Common myeloid progenitor, CD34-positive (primary cell): ENCODE results near the gene VWCE.

Experiments
- CTCF ChIA-PET: fragments of 350-600 bp; sonication (Branson Sonifier 250); formaldehyde crosslinking; loops from one replicate; lab custom pipeline; 2021; ENCODE audit warnings: antibody characterized with exemption; lab: Charles Lee
- POLR2A ChIA-PET: fragments of 350-600 bp; sonication (Branson Sonifier 250); formaldehyde crosslinking; loops from one replicate; lab custom pipeline; 2021; ENCODE audit warnings: antibody characterized with exemption; lab: Charles Lee
- DNase-seq, 3 donors: peaks; one replicate each; pipeline versions ENCODE4 v3.0.0 to v3.0.0-alpha.2; 2013
- H3K27ac ChIP-seq, 2 experiments: 1 replicate in 1 of 2; 2 replicates in 1 of 2; pipeline ENCODE4 v1.7.0; 2013; ENCODE audit warnings: inconsistent platforms in 2 of 2, low read length in 2 of 2, mild to moderate bottlenecking in 2 of 2, low read depth in 1 of 2, moderate library complexity in 1 of 2; ENCODE audit not compliant: severe bottlenecking in 2 of 2, insufficient read depth in 1 of 2, poor library complexity in 1 of 2
- H3K27me3 ChIP-seq, 5 experiments: replicated peaks in 2 of 5; 1 replicate in 3 of 5; 2 replicates in 2 of 5; pipeline versions ENCODE4 v1.6.1 to v1.7.0; 2013; ENCODE audit warnings: low read length in 4 of 5, mild to moderate bottlenecking in 2 of 5, moderate library complexity in 2 of 5, inconsistent platforms in 1 of 5; ENCODE audit not compliant: insufficient read depth in 5 of 5, control insufficient read depth in 4 of 5
- H3K36me3 ChIP-seq, 4 experiments: 1 replicate in 2 of 4; 2 replicates in 2 of 4; pipeline versions ENCODE4 v1.6.1 to v1.7.0; 2013; ENCODE audit warnings: low read length in 3 of 4, control low read depth in 1 of 4, mild to moderate bottlenecking in 1 of 4; ENCODE audit not compliant: control insufficient read depth in 4 of 4, insufficient read depth in 4 of 4
- H3K4me1 ChIP-seq, 4 experiments: 1 replicate in 3 of 4; 2 replicates in 1 of 4; pipeline versions ENCODE4 v1.6.1 to v1.7.1; 2013; ENCODE audit warnings: low read length in 3 of 4, mild to moderate bottlenecking in 3 of 4, control low read depth in 1 of 4, inconsistent platforms in 1 of 4, moderate library complexity in 1 of 4; ENCODE audit not compliant: control insufficient read depth in 4 of 4, insufficient read depth in 4 of 4; ENCODE audit errors: control extremely low read depth in 1 of 4
- H3K4me3 ChIP-seq, 7 experiments: 1 replicate in 4 of 7; 2 replicates in 3 of 7; pipeline versions ENCODE4 v1.5.1 to v1.7.0; 2013; ENCODE audit warnings: mild to moderate bottlenecking in 7 of 7, low read length in 6 of 7, moderate library complexity in 6 of 7, inconsistent platforms in 2 of 7, low read depth in 2 of 7, control low read depth in 1 of 7; ENCODE audit not compliant: insufficient read depth in 4 of 7, control insufficient read depth in 1 of 7; ENCODE audit errors: extremely low read depth in 1 of 7
- H3K9me3 ChIP-seq, 5 experiments: 1 replicate in 4 of 5; 2 replicates in 1 of 5; pipeline versions ENCODE4 v1.6.1 to v1.7.1; 2013; ENCODE audit warnings: low read length in 4 of 5, mild to moderate bottlenecking in 2 of 5, inconsistent platforms in 1 of 5, low read depth in 1 of 5, moderate library complexity in 1 of 5; ENCODE audit not compliant: control insufficient read depth in 4 of 5, insufficient read depth in 2 of 5; ENCODE audit errors: control extremely low read depth in 1 of 5
- WGBS: methylation state at CpG from one replicate; pipeline ENCODE4 v1.1.5; 2013; ENCODE audit not compliant: insufficient coverage; 5-methylcytosine and 5-hydroxymethylcytosine counted together

The VWCE gene

DNA sequence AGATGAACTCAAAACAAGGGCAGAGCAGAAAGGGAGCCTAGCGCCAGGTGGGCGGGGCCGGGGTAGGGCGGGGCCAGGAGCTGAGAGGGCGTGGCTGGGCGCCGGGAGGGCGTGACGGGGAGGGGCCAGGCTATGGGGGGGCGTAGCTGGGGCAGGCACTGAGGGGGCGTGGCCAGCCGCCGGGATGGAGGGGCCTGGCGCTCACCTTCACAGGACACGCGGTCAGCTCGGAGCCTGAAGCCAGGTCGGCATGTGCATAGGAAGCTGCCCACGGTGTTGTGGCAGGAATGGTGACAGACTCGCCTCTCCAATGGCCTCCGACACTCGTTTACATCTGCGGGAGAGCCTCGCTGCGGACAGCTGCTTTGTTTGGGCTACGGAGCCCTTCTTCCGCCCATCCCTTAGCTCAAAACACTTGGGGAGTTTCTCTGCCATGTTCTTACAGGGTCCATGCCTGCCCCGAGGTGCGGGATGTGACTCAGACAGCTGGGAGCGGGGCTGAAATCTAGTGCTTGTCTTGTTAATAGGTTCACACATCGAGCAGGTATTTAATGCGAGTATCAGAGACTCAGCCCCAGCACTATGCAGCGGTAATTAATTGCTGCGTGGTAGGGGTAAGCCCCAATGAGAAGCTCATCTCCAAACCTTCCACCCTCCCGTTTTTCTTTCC is 13.4 kb downstream of the VWCE start:
- POLR2A ChIA-PET, result interaction anchor here (0.8 kb wide), 1 partner anchor 12 kb away, joined by 3 read pairs; no protein-coding TSS in a partner anchor
- Histone ChIP-seq H3K27me3 (no peaks in the 10 kb centered on the region), H3K9me3 (no peaks in the 10 kb centered on the region), H3K27ac (no peak overlapping the region), H3K36me3 (peaks cover 0 to 50% (median 27%) of the 10 kb centered on the region in 4 experiments), H3K4me3 (no peak overlapping the region), H3K4me1 (no peaks in the 10 kb centered on the region)
- CTCF ChIA-PET, result interaction anchor here (1.2 kb wide), 1 partner anchor 104 kb away, joined by 4 read pairs; no protein-coding TSS in a partner anchor
- DNase-seq, result peak in 2 of 3 donors; percentile 22 to 33
- WGBS, result 82% methylated on average over 35 of the region's 35 CpGs

DNA sequence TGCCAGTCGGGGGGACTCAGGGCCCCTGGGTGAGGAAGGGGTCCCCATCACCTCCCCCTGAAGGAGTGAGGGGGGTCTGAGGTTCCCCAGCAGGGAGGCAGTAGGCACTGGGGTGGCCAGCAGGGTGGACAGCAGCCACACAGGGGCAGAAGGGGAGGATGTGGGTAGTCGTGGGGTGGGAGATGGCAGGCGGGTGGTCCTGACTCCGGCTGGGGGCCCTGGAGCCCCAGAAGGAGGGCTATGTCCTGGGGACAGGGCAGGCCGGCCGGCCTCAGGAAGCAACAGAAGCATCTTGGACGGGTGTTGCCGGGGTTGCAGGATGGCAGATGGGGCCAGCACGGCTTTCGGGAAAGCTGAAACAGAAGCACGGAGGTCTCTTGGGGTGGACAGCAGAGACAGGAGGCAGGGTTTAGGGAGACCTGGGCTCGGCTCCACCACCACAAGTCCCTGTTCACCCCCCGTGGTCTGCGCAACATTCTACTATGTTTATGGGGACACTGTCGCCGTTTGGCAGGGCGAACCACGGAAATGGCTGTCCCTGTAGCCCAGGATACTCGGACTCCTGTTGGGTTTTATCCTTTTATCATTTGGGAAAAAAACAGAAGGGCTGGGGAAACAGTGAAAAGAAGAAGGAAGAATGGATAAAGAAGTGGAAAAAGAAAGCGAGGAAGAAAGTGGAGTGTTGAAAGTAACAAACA is 14.1 kb downstream of the VWCE start:
- H3K36me3 ChIP-seq, result peaks cover 0 to 48% (median 26%) of the 10 kb centered on the region in 4 experiments
- ChIA-PET POLR2A (interaction anchor here (0.8 kb wide), 1 partner anchor 13 kb away, joined by 3 read pairs; no protein-coding TSS in a partner anchor), CTCF (interaction anchor here (1.1 to 1.2 kb wide), 2 partner anchors 104 kb away, joined by 3 to 4 read pairs; no protein-coding TSS in a partner anchor)
- DNase-seq, result no peak
- no peak overlapping the region for H3K4me3 ChIP-seq
- no peaks in the 10 kb centered on the region for H3K27me3 ChIP-seq
- H3K4me1 ChIP-seq, result no peaks in the 10 kb centered on the region
- no peaks in the 10 kb centered on the region for H3K9me3 ChIP-seq
- H3K27ac ChIP-seq, result no peak overlapping the region
- 94% methylated on average over 17 of the region's 20 CpGs for WGBS

GRCh38 chr11:61279934-61280659 is 15.0 kb downstream of the VWCE start:
- Histone ChIP-seq H3K9me3 (no peaks in the 10 kb centered on the region), H3K27ac (no peak overlapping the region), H3K27me3 (no peaks in the 10 kb centered on the region), H3K4me1 (no peaks in the 10 kb centered on the region), H3K36me3 (peaks cover 0 to 42% (median 23%) of the 10 kb centered on the region in 4 experiments), H3K4me3 (no peak overlapping the region)
- ChIA-PET CTCF (interaction anchor here (1.1 kb wide), 1 partner anchor 105 kb away, joined by 3 read pairs; no protein-coding TSS in a partner anchor), POLR2A (no interaction called here)
- WGBS, result 97% methylated on average over 9 of the region's 12 CpGs
- DNase-seq, result no peak

DNA sequence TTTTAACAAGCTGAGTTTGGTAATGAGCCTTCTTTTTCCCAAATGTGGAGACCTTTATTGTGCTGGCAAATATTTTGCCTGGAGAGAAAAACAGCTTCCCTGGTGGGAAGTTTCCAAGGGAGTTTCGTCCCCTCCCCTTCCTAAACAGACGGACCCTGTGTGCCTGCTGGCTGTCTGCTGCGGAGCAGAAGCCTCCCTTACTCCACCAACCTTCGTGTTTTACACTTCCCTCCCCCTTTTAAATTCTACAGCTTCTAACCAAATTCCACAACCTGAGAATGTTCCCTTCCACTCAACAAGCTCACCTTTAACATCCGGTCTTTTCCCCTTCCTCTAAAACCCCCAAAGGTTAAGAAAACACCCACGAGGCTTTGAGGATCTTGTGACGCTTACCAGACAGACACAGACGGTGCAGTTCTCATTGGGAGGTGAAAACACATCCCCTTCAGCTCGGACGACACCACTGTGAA is 17.1 kb downstream of the VWCE start:
- Histone ChIP-seq H3K27ac (no peak overlapping the region), H3K36me3 (peaks cover 0 to 42% (median 21%) of the 10 kb centered on the region in 4 experiments), H3K4me3 (no peak overlapping the region), H3K27me3 (no peaks in the 10 kb centered on the region), H3K9me3 (no peaks in the 10 kb centered on the region), H3K4me1 (no peaks in the 10 kb centered on the region)
- WGBS, result 99% methylated on average over 10 of the region's 10 CpGs
- DNase-seq, result no peak
- ChIA-PET POLR2A (interaction anchor here (1.0 kb wide), 1 partner anchor 16 kb away, joined by 3 read pairs; no protein-coding TSS in a partner anchor), CTCF (no interaction called here)

GRCh38 chr11:61277186-61278000 is 17.7 kb downstream of the VWCE start:
- no peak overlapping the region for H3K4me3 ChIP-seq
- 98% methylated on average over 12 of the region's 14 CpGs for whole genome bisulfite sequencing
- H3K4me1 ChIP-seq, result no peaks in the 10 kb centered on the region
- H3K36me3 ChIP-seq, result peaks cover 0 to 40% (median 22%) of the 10 kb centered on the region in 4 experiments
- DNase-seq, result no peak
- ChIA-PET CTCF (no interaction called here), POLR2A (interaction anchor here (1.0 kb wide), 1 partner anchor 17 kb away, joined by 3 read pairs; no protein-coding TSS in a partner anchor)
- no peak overlapping the region for H3K27ac ChIP-seq
- H3K9me3 ChIP-seq, result no peaks in the 10 kb centered on the region
- H3K27me3 ChIP-seq, result no peaks in the 10 kb centered on the region

DNA sequence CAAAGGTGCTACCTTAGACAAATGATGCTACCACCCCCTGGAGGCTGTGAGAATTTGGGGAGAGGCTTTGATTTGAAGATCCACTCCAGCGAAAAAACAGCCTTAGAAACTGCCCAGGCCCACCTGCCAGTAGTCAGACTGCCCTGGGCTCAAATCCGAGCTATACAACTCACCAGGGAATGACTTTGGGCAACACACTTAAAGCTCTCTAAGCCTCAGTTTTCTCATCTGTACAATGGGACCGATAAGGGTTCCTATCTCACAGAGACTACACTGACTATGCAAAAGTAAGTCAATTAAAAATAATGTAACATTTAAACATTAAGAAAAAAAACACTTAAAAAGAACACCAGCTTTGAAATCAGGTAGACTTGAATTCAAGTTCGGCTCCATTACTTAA is 19.9 kb downstream of the VWCE start:
- no peak for DNase-seq
- POLR2A ChIA-PET, result no interaction called here
- Histone ChIP-seq H3K9me3 (no peaks in the 10 kb centered on the region), H3K4me3 (no peak overlapping the region), H3K27me3 (no peaks in the 10 kb centered on the region), H3K27ac (no peak overlapping the region), H3K4me1 (no peaks in the 10 kb centered on the region), H3K36me3 (peaks cover 0 to 28% (median 17%) of the 10 kb centered on the region in 4 experiments)
- 93% methylated on average over 2 of the region's 4 CpGs for WGBS
- CTCF ChIA-PET, result interaction anchor here (1.1 to 1.2 kb wide), 2 partner anchors 19 to 20 kb away, joined by 3 read pairs; no protein-coding TSS in a partner anchor
